PC-3 (cell line): ENCODE results near the gene C1S. TPM values are rescaled to one million over a fixed set of nuclear protein-coding genes. Genes with fewer than 3 reads are reported as not detected.

Source experiments
- ATAC-seq: fragments of 200-7000 bp; cut with Tn5 transposase; 2 replicates; pipeline ENCODE4 v1.9.1; 2020; ENCODE audit warnings: mild to moderate bottlenecking, moderate library complexity
- BruUV-seq: library from RNA; stranded (reverse); fragments of 400-500 nt; replicated peaks from 2 replicates; lab custom pipeline; 2021; lab: Mats Ljungman, UMichigan
- CTCF ChIA-PET: fragments of 300-600 bp; sonication (Branson Sonifier 250); formaldehyde crosslinking; loops from one replicate; lab custom pipeline; 2022; ENCODE audit warnings: antibody characterized with exemption; lab: Charles Lee
- POLR2A ChIA-PET: fragments of 300-600 bp; sonication (Branson Sonifier 250); formaldehyde crosslinking; loops from one replicate; lab custom pipeline; 2022; ENCODE audit warnings: antibody characterized with exemption; ENCODE audit not compliant: unreplicated experiment; lab: Charles Lee
- DNase-seq: peaks from one replicate; pipeline ENCODE4 v3.0.0-alpha.2; 2015
- H2AFZ ChIP-seq: fragments of 300-600 bp; sonication (generic); 2 replicates; pipeline ENCODE4 v1.6.0; 2016; ENCODE audit warnings: antibody characterized with exemption, low read length
- H3F3A ChIP-seq: fragments of 300-600 bp; sonication (generic); one replicate; pipeline ENCODE4 v1.6.0; 2017; ENCODE audit warnings: antibody characterized with exemption, low read length, control low read depth, mild to moderate bottlenecking; ENCODE audit not compliant: unreplicated experiment
- H3K27ac ChIP-seq: fragments of 300-600 bp; sonication (generic); 2 replicates; pipeline ENCODE4 v1.5.1; 2016; ENCODE audit warnings: mild to moderate bottlenecking, low read length
- H3K27me3 ChIP-seq: fragments of 300-600 bp; sonication (generic); 2 replicates; pipeline ENCODE4 v1.6.1; 2016; ENCODE audit warnings: low read length, mixed read lengths
- H3K36me3 ChIP-seq: fragments of 300-600 bp; sonication (generic); 2 replicates; pipeline ENCODE4 v1.6.1; 2016; ENCODE audit warnings: low read depth, mixed run types, low read length, mixed read lengths
- H3K4me1 ChIP-seq: fragments of 300-600 bp; sonication (generic); 2 replicates; pipeline ENCODE4 v1.5.1; 2016; ENCODE audit warnings: low read length; ENCODE audit not compliant: insufficient read depth
- H3K4me2 ChIP-seq: fragments of 300-600 bp; sonication (generic); 2 replicates; pipeline ENCODE4 v1.6.0; 2016; ENCODE audit warnings: low read length
- H3K4me3 ChIP-seq: fragments of 300-600 bp; sonication (generic); 2 replicates; pipeline ENCODE4 v1.5.1; 2016; ENCODE audit warnings: mild to moderate bottlenecking, low read length, mixed read lengths
- H3K79me2 ChIP-seq: fragments of 300-600 bp; sonication (generic); 2 replicates; pipeline ENCODE4 v1.6.1; 2017; ENCODE audit warnings: low read length, mixed read lengths
- H3K9ac ChIP-seq: fragments of 300-600 bp; sonication (generic); 2 replicates; pipeline ENCODE4 v1.6.0; 2016; ENCODE audit warnings: mild to moderate bottlenecking, low read length
- H3K9me2 ChIP-seq: fragments of 300-600 bp; sonication (generic); replicated peaks from 2 replicates; pipeline ENCODE4 v1.6.1; 2016; ENCODE audit warnings: mixed run types, low read length, mixed read lengths
- H3K9me3 ChIP-seq: fragments of 300-600 bp; sonication (generic); 2 replicates; pipeline ENCODE4 v1.6.1; 2016; ENCODE audit warnings: low read length, mixed read lengths
- H4K20me1 ChIP-seq: fragments of 300-600 bp; sonication (generic); 2 replicates; pipeline ENCODE4 v1.6.1; 2016; ENCODE audit warnings: low read length, mixed read lengths
- EZH2 ChIP-seq: fragments of 300-600 bp; sonication (generic); IDR thresholded peaks from one replicate; pipeline ENCODE4 v1.6.1; 2017; ENCODE audit warnings: antibody characterized with exemption, mild to moderate bottlenecking, low read length; ENCODE audit not compliant: unreplicated experiment
- EZH2phosphoT487 ChIP-seq: fragments of 300-600 bp; sonication (generic); IDR thresholded peaks from 2 replicates; pipeline ENCODE4 v1.6.1; 2018; ENCODE audit warnings: mild to moderate bottlenecking, antibody characterized with exemption, low read length, borderline replicate concordance
- intact Hi-C: fragments of 100-400 bp; cut with micrococcal nuclease; formaldehyde crosslinking; loops from 2 replicates; pipeline ENCODE4 v1.9.0; 2023
- total RNA-seq: library from RNA; depleted of rRNA; stranded (reverse); fragments of >200 nt; gene quantifications from 2 replicates; pipeline ENCODE4 v1.2.3, GENCODE V29; 2014
- TF ChIP-seq, protein P1 (sequence below): fragments of 300-600 bp; sonication (generic); conservative IDR thresholded peaks from 2 replicates; pipeline ENCODE4 v1.5.1; 2017; ENCODE audit warnings: antibody characterized with exemption, low read depth, mild to moderate bottlenecking, low read length

The C1S gene
- total RNA-seq, 1 experiment from 2014 or later = 2.9 TPM

DNA sequence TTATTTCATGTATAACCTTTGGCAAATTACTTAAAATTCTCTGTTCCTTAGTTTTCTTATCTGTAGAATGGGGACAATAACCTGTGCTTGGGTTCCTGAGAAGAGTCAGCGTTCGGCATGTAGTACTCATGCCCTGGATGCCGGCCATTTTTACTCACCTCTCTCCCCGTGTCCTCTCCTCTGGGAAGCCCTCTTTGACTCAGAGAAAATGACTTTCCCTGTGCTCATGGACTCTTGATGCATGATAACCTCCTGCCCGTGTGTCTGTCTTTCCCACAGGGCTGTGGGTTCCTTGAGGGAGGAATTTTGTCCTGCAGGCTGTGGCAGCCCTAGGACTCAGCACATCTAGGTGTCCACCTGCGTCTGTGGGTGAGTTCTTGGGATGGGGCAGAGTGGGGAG, 54.3 kb downstream of the C1S start:
- POLR2A ChIA-PET = no interaction called here
- Histone ChIP-seq H3K9me3 (no peaks in the 10 kb centered on the region), H3K79me2 (no peaks in the 10 kb centered on the region), H3K9ac (no peak overlapping the region), H3K4me1 (no peaks in the 10 kb centered on the region), H4K20me1 (no peaks in the 10 kb centered on the region), H3K9me2 (no peaks in the 10 kb centered on the region), H3K27me3 (no peaks in the 10 kb centered on the region), H3F3A (no peaks in the 10 kb centered on the region), H3K36me3 (no peaks in the 10 kb centered on the region), H3K27ac (no peak overlapping the region), H3K4me3 (no peak overlapping the region), H3K4me2 (no peak overlapping the region), H2AFZ (no peak overlapping the region)
- DNase-seq (no peak), ATAC-seq (no peak)
- no peak for TF ChIP-seq EZH2phosphoT487
- TF ChIP-seq, protein P1, sequence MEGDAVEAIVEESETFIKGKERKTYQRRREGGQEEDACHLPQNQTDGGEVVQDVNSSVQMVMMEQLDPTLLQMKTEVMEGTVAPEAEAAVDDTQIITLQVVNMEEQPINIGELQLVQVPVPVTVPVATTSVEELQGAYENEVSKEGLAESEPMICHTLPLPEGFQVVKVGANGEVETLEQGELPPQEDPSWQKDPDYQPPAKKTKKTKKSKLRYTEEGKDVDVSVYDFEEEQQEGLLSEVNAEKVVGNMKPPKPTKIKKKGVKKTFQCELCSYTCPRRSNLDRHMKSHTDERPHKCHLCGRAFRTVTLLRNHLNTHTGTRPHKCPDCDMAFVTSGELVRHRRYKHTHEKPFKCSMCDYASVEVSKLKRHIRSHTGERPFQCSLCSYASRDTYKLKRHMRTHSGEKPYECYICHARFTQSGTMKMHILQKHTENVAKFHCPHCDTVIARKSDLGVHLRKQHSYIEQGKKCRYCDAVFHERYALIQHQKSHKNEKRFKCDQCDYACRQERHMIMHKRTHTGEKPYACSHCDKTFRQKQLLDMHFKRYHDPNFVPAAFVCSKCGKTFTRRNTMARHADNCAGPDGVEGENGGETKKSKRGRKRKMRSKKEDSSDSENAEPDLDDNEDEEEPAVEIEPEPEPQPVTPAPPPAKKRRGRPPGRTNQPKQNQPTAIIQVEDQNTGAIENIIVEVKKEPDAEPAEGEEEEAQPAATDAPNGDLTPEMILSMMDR = no peak
- no peak for TF ChIP-seq EZH2
- no TSS peak for BruUV-seq
- CTCF ChIA-PET = no interaction called here
- intact Hi-C loops = no loop called here

DNA sequence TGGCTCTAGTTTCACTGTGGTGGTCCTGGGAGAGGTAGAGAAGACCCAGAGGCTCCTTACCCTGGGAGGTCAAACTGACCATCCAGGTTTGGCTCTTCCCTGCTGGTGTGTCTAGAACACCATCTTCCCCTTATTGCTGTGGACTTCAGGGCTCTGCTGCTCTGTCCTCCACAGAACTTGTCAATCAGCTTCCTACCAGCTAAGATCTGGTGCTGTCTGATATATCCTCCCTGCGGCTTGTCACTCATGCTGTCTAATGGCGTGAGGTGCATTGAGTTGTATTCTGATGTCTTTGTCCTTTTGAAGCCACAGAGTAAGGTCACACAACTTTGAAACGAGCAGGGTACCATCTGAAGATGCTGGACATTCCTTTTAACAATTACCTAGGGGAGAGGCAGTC, 55.7 kb downstream of the C1S start:
- intact Hi-C loops = no loop called here
- POLR2A ChIA-PET = no interaction called here
- ATAC-seq = no peak

DNA sequence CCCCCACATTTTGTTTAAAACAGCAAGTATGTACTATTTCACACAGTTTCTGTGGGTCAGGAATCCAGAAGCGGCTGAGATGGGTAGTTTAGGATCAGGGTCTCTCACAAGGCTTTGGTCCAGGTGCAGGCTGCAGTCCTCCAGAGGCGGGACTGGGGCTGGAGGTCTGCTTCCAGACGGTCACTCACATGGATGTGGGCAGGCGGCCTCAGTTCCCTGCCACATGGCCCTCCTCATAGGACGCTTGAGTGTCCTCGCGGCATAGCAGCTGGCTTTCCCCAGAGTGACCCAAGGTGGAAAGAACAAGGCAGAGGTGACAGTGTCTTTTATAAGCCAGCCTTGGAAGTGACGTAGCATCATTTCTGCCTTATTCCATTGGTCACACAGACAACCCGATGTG, 56.4 kb downstream of the C1S start:
- CTCF ChIA-PET = no interaction called here
- Histone ChIP-seq H3K27me3 (no peaks in the 10 kb centered on the region), H4K20me1 (no peaks in the 10 kb centered on the region), H3F3A (no peaks in the 10 kb centered on the region), H3K9me3 (no peaks in the 10 kb centered on the region), H3K36me3 (no peaks in the 10 kb centered on the region), H2AFZ (no peak overlapping the region), H3K79me2 (no peaks in the 10 kb centered on the region), H3K4me1 (no peaks in the 10 kb centered on the region), H3K9ac (no peak overlapping the region), H3K4me2 (no peak overlapping the region), H3K27ac (no peak overlapping the region), H3K4me3 (no peak overlapping the region), H3K9me2 (no peaks in the 10 kb centered on the region)
- intact Hi-C loops = no loop called here
- ATAC-seq (no peak), DNase-seq (no peak)
- TF ChIP-seq, protein P1 = no peak
- TF ChIP-seq EZH2phosphoT487 = no peak
- no peak for TF ChIP-seq EZH2
- BruUV-seq = no TSS peak
- POLR2A ChIA-PET = no interaction called here

More for the DNA sequence above, 55.7 kb downstream of the C1S start:
- no peaks in the 10 kb centered on the region for H4K20me1 ChIP-seq
- no peak overlapping the region for H3K9ac ChIP-seq
- TF ChIP-seq, protein P1 = no peak
- TF ChIP-seq EZH2phosphoT487 (no peak), EZH2 (no peak)
- H3K27me3 ChIP-seq = no peaks in the 10 kb centered on the region
- H3F3A ChIP-seq = no peaks in the 10 kb centered on the region
- BruUV-seq = no TSS peak
- H3K9me2 ChIP-seq = no peaks in the 10 kb centered on the region
- H3K27ac ChIP-seq = no peak overlapping the region
- H3K4me1 ChIP-seq = no peaks in the 10 kb centered on the region
- no peaks in the 10 kb centered on the region for H3K36me3 ChIP-seq
- no peaks in the 10 kb centered on the region for H3K79me2 ChIP-seq
- CTCF ChIA-PET = no interaction called here
- no peak overlapping the region for H2AFZ ChIP-seq
- H3K9me3 ChIP-seq = no peaks in the 10 kb centered on the region
- no peak overlapping the region for H3K4me2 ChIP-seq
- no peak overlapping the region for H3K4me3 ChIP-seq
- no peak for DNase-seq
